Measurements from ENCODE around the gene FBXO36.

DNA sequence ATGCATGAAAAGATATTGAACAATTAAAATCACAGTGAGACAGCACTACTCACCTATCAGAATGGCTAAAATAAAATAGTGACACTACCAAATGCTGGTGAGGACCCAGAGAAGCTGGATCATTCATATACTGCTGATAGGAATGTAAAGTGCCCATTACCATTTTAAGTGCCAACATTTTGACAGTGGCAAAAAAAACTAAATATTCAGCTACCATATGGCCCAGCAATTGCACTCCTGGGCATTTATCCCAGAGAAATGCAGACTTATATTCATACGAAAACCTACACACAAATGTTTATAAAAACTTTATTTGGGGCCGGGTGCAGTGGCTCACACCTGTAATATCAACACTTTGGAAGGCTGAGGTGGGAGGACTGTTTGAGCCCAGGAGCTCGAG, 47.6 kb downstream of the FBXO36 start:
- TF ChIP-seq, protein P1, sequence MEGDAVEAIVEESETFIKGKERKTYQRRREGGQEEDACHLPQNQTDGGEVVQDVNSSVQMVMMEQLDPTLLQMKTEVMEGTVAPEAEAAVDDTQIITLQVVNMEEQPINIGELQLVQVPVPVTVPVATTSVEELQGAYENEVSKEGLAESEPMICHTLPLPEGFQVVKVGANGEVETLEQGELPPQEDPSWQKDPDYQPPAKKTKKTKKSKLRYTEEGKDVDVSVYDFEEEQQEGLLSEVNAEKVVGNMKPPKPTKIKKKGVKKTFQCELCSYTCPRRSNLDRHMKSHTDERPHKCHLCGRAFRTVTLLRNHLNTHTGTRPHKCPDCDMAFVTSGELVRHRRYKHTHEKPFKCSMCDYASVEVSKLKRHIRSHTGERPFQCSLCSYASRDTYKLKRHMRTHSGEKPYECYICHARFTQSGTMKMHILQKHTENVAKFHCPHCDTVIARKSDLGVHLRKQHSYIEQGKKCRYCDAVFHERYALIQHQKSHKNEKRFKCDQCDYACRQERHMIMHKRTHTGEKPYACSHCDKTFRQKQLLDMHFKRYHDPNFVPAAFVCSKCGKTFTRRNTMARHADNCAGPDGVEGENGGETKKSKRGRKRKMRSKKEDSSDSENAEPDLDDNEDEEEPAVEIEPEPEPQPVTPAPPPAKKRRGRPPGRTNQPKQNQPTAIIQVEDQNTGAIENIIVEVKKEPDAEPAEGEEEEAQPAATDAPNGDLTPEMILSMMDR (IDR thresholded peaks at IDR 0.05) = no peak
- TF ChIP-seq POLR2A (IDR thresholded peaks at IDR 0.05) = no peak
- TF ChIP-seq POLR2AphosphoS5 (IDR thresholded peaks at IDR 0.05) = no peak
- no peak for TF ChIP-seq EP300 (IDR thresholded peaks at IDR 0.05)

Measured in sigmoid colon (tissue), 4 donors.